Measurements from ENCODE around the gene RPL6.
"Not testable (repeated sequence)": the region's sequence is repeated elsewhere in the genome, so short reads cannot be mapped to it uniquely, and the experiment has no call there.

DNA sequence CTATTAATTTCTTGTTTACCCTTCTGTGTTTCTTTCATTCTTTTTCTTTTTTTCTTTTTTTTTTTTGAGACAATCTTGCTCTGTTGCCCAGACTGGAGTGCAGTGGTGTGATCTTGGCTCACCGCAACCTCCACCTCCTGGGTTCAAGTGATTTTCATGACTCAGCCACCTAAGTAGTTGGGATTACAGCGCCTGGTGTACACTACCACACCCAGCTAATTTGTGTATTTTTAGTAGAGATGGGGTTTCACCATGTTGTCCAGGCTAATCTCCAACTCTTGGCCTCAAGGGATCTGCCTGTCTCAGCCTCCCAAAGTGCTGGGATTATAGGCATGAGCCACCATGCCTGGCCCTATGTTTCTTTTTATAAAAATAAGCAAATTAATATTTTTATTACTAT is 38.8 kb upstream of the RPL6 start:
- not testable (repeated sequence) for TF ChIP-seq HDAC2 (IDR thresholded peaks at IDR 0.05); EP300 (IDR thresholded peaks at IDR 0.05; ENCODE audit: borderline replicate concordance in 1 of 2, control insufficient read depth in 1 of 2, low read depth in 2 of 2, low read length in 2 of 2)

Data from GM12878 (cell line).